Measurements from ENCODE around the gene GALNT7.

GALNT7 gene, protein sequence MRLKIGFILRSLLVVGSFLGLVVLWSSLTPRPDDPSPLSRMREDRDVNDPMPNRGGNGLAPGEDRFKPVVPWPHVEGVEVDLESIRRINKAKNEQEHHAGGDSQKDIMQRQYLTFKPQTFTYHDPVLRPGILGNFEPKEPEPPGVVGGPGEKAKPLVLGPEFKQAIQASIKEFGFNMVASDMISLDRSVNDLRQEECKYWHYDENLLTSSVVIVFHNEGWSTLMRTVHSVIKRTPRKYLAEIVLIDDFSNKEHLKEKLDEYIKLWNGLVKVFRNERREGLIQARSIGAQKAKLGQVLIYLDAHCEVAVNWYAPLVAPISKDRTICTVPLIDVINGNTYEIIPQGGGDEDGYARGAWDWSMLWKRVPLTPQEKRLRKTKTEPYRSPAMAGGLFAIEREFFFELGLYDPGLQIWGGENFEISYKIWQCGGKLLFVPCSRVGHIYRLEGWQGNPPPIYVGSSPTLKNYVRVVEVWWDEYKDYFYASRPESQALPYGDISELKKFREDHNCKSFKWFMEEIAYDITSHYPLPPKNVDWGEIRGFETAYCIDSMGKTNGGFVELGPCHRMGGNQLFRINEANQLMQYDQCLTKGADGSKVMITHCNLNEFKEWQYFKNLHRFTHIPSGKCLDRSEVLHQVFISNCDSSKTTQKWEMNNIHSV

DNA sequence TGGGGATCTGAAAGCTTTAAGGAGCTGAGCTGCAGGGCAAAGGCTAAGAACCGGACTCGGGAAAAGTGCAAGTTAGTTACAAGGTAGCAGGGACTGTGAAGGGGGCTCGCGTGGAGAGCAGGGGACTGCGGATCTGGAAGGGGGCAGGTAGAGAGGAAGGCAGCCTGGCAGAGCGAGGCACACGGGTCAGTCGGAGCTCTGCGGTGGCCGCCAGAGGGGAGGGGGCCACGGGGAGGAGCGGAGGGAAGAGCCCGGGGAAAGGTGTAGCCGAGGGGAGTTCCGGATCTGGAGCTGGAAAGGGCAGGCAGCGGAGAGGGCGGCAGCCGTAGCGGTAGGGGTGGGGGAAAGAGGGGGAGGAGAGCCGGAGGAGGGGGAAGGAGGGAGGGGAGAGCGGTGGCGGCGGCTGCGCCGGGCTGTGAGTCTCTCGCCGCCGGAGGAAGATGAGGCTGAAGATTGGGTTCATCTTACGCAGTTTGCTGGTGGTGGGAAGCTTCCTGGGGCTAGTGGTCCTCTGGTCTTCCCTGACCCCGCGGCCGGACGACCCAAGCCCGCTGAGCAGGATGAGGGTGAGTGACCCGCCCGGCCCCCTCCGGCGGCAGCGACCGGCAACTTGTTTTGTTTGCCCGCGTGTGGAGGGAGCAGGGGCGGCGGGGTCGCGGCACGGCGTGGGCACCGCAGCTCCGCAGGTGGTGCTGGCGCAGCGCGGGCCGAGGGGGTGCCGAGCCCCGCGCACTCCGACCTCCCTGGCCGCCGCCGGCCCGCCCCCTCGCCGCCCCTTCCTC is at the start of gene GALNT7:
TSS of gene GALNT7 (plus strand) at position 416 of the 782 bp plus-strand sequence. CDS start at position 441, 25 bp downstream.
- TF ChIP-seq GATA2 (IDR thresholded peaks at IDR 0.05; ENCODE audit: low read depth, low read length) (no peak), GATA3 (IDR thresholded peaks at IDR 0.05; ENCODE audit: low read depth, low read length) (no peak)

DNA sequence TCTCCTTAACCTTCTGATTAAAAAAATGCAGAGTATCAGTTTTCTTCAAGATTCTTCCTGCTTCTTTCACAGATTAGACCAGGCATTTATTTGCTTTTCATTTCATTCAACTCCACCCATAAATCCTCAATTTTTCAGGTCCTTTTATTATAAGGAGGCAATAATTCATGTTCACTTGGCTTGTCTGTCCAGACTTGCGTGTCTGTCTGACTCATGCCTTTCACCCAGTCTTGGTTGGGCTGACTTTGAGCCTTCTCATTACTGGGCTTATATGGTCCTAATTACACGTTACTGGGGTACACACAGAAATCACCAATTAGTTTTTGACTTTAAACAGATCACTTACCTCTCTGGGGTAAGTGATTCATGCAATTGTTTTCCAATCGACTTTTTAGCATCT is 48.8 kb upstream of the GALNT7 start:
- TF ChIP-seq GATA2 (IDR thresholded peaks at IDR 0.05; ENCODE audit: low read depth, low read length) (no peak), GATA3 (IDR thresholded peaks at IDR 0.05; ENCODE audit: low read depth, low read length) (no peak)

GRCh38 chr4:173121076-173121561 is 47.5 kb upstream of the GALNT7 start:
- TF ChIP-seq GATA3 (IDR thresholded peaks at IDR 0.05; ENCODE audit: low read depth, low read length) (no peak), GATA2 (IDR thresholded peaks at IDR 0.05; ENCODE audit: low read depth, low read length) (no peak)

DNA sequence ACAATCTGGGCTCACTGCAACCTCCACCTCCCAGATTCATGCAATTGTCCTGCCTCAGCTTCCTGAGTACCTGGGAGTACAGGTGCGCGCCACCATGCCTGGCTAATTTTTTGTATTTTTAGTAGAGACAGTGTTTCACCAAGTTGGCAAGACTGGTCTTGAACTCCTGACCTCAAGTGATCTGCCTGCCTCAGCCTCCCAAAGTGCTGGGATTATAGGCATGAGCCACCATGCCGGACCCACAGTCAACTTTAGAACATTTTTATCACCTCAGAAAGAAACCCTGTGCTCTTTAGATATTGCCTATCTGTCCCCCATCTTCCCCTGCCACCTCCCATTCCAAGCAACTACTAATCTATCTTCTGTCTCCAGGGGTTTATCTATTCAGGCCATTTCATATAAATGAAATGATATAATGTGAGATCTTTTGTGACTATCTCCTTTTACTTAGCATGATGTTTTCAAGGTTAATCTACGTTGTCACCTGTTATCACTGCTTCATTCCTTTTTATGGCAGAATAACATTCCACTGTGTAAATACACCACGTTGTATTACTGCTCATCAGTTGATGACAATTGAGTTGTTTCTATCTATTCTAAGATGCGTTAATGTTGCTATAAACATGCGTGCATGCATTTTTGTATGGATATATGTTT is 44.3 kb upstream of the GALNT7 start:
- TF ChIP-seq GATA2 (IDR thresholded peaks at IDR 0.05; ENCODE audit: low read depth, low read length) (no peak), GATA3 (IDR thresholded peaks at IDR 0.05; ENCODE audit: low read depth, low read length) (no peak)

GRCh38 chr4:173125216-173125812 is 43.3 kb upstream of the GALNT7 start:
- TF ChIP-seq GATA3 (IDR thresholded peaks at IDR 0.05; ENCODE audit: low read depth, low read length): no peak
- no peak for TF ChIP-seq GATA2 (IDR thresholded peaks at IDR 0.05; ENCODE audit: low read depth, low read length)

DNA sequence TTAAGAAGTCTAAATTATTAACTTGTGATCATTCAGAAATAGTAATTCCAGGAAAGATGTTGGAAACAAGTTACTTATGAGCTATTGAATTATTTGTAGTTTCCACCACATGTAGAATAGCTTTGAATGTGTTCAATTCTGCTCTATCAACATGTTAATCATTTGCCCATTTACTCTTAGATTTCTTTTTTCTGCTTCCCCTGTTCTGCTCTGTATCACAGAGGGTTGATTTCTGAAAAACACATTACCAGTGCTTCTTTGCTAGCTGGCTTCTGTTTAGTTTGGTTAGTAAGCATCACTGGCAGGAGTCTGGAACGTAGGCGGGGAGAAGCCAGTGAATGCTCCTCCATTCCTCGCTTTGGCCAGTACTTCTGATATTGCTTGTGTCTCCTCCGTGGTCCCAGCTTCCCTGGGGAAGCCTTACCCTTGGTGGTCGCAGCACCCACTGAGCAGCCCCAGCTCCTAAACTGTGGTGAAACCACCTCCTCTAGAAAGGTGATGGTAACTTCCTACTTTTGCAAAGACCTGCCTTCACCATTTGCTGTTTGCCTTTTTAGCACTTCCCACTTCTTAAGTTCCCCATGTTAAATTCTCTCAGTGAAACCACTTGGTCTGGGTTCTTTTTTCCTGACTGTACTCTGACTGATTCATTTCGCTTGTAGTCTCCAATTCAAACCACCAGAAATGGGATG is 40.3 kb upstream of the GALNT7 start:
- TF ChIP-seq GATA3 (IDR thresholded peaks at IDR 0.05; ENCODE audit: low read depth, low read length) (no peak), GATA2 (IDR thresholded peaks at IDR 0.05; ENCODE audit: low read depth, low read length) (no peak)

DNA sequence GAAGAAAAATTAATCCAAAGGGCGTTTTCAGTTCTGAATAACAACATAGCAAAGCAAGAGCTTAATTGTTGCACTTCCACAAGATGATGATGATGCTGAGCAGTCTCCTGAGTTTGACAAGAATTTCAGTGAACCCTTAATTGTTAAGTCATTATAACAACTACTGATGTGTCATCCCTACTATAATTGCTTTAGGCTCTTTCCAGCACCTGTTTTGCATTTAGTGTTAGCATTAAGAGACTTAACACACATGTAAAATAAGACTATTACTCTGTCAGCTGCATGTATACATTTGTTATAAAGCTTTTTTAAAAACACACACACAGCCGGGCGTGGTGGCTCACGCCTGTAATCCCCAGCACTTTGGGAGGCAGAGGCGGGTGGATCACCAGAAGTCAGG is 37.9 kb upstream of the GALNT7 start:
- TF ChIP-seq GATA2 (IDR thresholded peaks at IDR 0.05; ENCODE audit: low read depth, low read length) (no peak), GATA3 (IDR thresholded peaks at IDR 0.05; ENCODE audit: low read depth, low read length) (no peak)

- TF ChIP-seq GATA2 (IDR thresholded peaks at IDR 0.05; ENCODE audit: low read depth, low read length) (no peak), GATA3 (IDR thresholded peaks at IDR 0.05; ENCODE audit: low read depth, low read length) (no peak)
Observed at GRCh38 chr4:173134426-173134825, 34.2 kb upstream of the GALNT7 start.

GRCh38 chr4:173135241-173135847 is 33.3 kb upstream of the GALNT7 start:
- TF ChIP-seq GATA2 (IDR thresholded peaks at IDR 0.05; ENCODE audit: low read depth, low read length) (no peak), GATA3 (IDR thresholded peaks at IDR 0.05; ENCODE audit: low read depth, low read length) (no peak)

- TF ChIP-seq GATA2 (IDR thresholded peaks at IDR 0.05; ENCODE audit: low read depth, low read length): no peak
- TF ChIP-seq GATA3 (IDR thresholded peaks at IDR 0.05; ENCODE audit: low read depth, low read length): no peak
Observed at GRCh38 chr4:173138624-173139023, 30.0 kb upstream of the GALNT7 start.

- TF ChIP-seq GATA2 (IDR thresholded peaks at IDR 0.05; ENCODE audit: low read depth, low read length) (no peak), GATA3 (IDR thresholded peaks at IDR 0.05; ENCODE audit: low read depth, low read length) (no peak)
Observed at GRCh38 chr4:173139561-173139960, 29.1 kb upstream of the GALNT7 start.

GRCh38 chr4:173145131-173145530 is 23.5 kb upstream of the GALNT7 start:
- TF ChIP-seq GATA3 (IDR thresholded peaks at IDR 0.05; ENCODE audit: low read depth, low read length) (no peak), GATA2 (IDR thresholded peaks at IDR 0.05; ENCODE audit: low read depth, low read length) (no peak)
